ENCODE data around the gene CYTH3. TPM values are rescaled to one million over a fixed set of nuclear protein-coding genes. Genes with fewer than 3 reads are reported as not detected.

CYTH3 gene
- total and polyA plus RNA-seq, 2 of the 8 experiments (the other 6 are each of a cell fraction or from before 2014, with no cell fraction given) = 10.3 to 11.9 TPM

DNA sequence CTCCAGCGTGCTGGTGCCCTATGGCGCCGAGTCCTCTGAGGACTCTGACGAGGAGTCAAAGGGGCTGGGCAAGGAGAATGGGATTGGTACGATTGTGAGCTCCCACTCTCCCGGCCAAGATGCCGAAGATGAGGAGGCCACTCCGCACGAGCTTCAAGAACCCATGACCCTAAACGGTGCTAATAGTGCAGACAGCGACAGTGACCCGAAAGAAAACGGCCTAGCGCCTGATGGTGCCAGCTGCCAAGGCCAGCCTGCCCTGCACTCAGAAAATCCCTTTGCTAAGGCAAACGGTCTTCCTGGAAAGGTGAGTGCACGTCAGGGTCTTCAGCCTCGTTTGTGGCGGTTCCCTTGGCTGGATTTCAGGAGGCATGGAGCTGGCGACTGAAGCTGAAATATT, 122.4 kb downstream of the CYTH3 start:
- FAIRE-seq (no peak), DNase-seq (ENCODE audit: low read depth in 1 of 2, low spot score in 2 of 2) (no peak)
- TF ChIP-seq TEAD4 (IDR thresholded peaks at IDR 0.05; ENCODE audit: low read depth, low read length) = no peak
- TF ChIP-seq, protein P1, sequence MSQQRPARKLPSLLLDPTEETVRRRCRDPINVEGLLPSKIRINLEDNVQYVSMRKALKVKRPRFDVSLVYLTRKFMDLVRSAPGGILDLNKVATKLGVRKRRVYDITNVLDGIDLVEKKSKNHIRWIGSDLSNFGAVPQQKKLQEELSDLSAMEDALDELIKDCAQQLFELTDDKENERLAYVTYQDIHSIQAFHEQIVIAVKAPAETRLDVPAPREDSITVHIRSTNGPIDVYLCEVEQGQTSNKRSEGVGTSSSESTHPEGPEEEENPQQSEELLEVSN (IDR thresholded peaks at IDR 0.05) = no peak
- ChIA-PET CTCF (ENCODE audit: partially characterized antibody) (interaction anchor here (0.6 to 1.9 kb wide), 6 partner anchors 9 to 172 kb away, joined by 3 to 6 read pairs (median 4); no protein-coding TSS in a partner anchor), POLR2A (ENCODE audit: partially characterized antibody) (no interaction called here)
- Histone ChIP-seq H2AK5ac (ENCODE audit: low read depth, low read length) (no peak overlapping the region), H3K18ac (ENCODE audit: extremely low read depth, low read length) (no peak overlapping the region), H4K91ac (replicated peaks; ENCODE audit: insufficient read length, low read length) (no peak overlapping the region), H3K79me1 (ENCODE audit: low read depth, low read length) (no peaks in the 10 kb centered on the region), H3K79me2 (ENCODE audit: control insufficient read depth in 1 of 2, insufficient read depth in 2 of 2, low read length in 2 of 2) (no peaks in the 10 kb centered on the region), H2BK12ac (ENCODE audit: low read depth, low read length) (no peak overlapping the region), H3K4me2 (ENCODE audit: insufficient read depth in 1 of 2, low read depth in 2 of 2, low read length in 2 of 2) (no peak overlapping the region), H3K9me3 (ENCODE audit: insufficient read depth in 2 of 2, low read depth in 1 of 2, low read length in 1 of 2) (no peaks in the 10 kb centered on the region), H4K8ac (ENCODE audit: extremely low read depth, insufficient read depth, low read length) (no peak overlapping the region), H3K4me3 (ENCODE audit: extremely low read depth in 1 of 4, insufficient read depth in 2 of 4, low read depth in 3 of 4, low read length in 4 of 4) (no peak overlapping the region), H4K5ac (ENCODE audit: insufficient read length, low read depth, low read length) (no peak overlapping the region), H2AFZ (ENCODE audit: low read length) (no peak overlapping the region), H2BK120ac (replicated peaks; ENCODE audit: low read depth, low read length) (no peak overlapping the region), H2BK20ac (ENCODE audit: low read length) (no peak overlapping the region), H3K23ac (ENCODE audit: insufficient read length) (no peak overlapping the region), H3K14ac (ENCODE audit: insufficient read length) (no peak overlapping the region), H3K23me2 (ENCODE audit: low read depth, low read length) (no peaks in the 10 kb centered on the region), H3K27me3 (replicated peaks in 1 of 4; ENCODE audit: control insufficient read depth in 3 of 4, extremely low read depth in 1 of 4, insufficient read depth in 3 of 4, low read length in 3 of 4) (no peaks in the 10 kb centered on the region), H3K36me3 (ENCODE audit: control insufficient read depth in 2 of 4, insufficient read depth in 4 of 4, low read length in 3 of 4) (peaks cover 21 to 87% (median 65%) of the 10 kb centered on the region in 4 experiments), H4K20me1 (replicated peaks in 1 of 2; ENCODE audit: control insufficient read depth in 1 of 2, insufficient read depth in 2 of 2, low read length in 2 of 2) (peaks cover 0 to 4% of the 10 kb centered on the region in 2 experiments), H2BK5ac (ENCODE audit: low read depth, low read length) (no peak overlapping the region), H3K4me1 (replicated peaks in 1 of 4; ENCODE audit: control insufficient read depth in 3 of 4, insufficient read depth in 4 of 4, low read length in 3 of 4) (no peaks in the 10 kb centered on the region), H3K9ac (replicated peaks in 1 of 4; ENCODE audit: extremely low read depth in 1 of 4, low read depth in 3 of 4, low read length in 3 of 4) (no peak overlapping the region), H3K4ac (replicated peaks; ENCODE audit: insufficient read length, low read depth, low read length) (no peak overlapping the region), H3K27ac (ENCODE audit: low read depth, low read length) (no peak overlapping the region), H2BK15ac (ENCODE audit: low read length) (no peak overlapping the region), H3K56ac (replicated peaks; ENCODE audit: insufficient read length, low read depth, low read length) (no peak overlapping the region)
- WGBS, 2 experiments (ENCODE audit: extremely low coverage in 1 of 2, insufficient coverage in 1 of 2, insufficient read length in 1 of 2, insufficient replicate concordance in 2 of 2, low coverage in 1 of 2, low lambda C conversion rate in 2 of 2, missing lambda C conversion rate in 1 of 2) = 90% methylated on average over 16 of the region's 19 CpGs; no CpG with 5 or more reads in 1 of the 2 experiments

Data from H1 (cell line).